ENCODE results near the gene FXYD7.

The FXYD7 gene

DNA sequence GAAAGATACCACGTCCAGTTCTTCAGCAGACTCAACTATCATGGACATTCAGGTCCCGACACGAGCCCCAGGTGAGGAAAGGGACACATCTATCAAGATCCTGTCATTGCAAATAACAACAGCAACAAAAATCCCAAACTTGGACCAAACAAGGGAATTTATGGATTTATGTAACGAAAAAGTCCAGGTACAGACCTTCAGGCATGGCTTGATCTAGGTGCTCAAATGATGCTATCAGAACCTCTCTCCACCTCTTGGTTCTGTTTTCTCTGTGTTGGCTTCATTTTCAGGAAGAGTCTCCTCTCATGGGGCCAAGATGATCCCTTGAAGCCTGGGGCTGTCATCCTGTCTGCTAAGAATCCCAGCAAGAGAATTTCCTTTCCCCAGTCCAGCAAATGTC is 14.4 kb downstream of the FXYD7 start:
- H3K27ac ChIP-seq, result no peak overlapping the region

DNA sequence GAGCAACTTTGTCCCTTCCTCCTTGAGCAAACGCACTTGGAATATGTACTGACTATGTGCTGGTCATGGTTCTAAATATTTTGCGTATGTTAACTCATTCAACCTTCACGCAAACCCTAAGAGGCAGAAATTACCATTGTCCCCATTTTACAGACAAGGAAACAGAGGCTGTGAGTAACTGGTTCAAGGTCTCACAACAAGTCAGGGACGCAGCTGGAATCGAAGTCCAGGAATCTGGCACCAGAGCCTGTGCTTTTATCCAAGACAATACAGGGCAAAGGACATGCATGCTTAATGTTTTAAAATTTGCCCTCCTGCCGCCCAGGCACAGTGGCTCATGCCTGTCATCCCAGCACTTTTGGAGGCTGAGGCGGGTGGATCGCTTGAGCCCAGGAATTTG is 16.6 kb downstream of the FXYD7 start:
- TF ChIP-seq, protein P1, sequence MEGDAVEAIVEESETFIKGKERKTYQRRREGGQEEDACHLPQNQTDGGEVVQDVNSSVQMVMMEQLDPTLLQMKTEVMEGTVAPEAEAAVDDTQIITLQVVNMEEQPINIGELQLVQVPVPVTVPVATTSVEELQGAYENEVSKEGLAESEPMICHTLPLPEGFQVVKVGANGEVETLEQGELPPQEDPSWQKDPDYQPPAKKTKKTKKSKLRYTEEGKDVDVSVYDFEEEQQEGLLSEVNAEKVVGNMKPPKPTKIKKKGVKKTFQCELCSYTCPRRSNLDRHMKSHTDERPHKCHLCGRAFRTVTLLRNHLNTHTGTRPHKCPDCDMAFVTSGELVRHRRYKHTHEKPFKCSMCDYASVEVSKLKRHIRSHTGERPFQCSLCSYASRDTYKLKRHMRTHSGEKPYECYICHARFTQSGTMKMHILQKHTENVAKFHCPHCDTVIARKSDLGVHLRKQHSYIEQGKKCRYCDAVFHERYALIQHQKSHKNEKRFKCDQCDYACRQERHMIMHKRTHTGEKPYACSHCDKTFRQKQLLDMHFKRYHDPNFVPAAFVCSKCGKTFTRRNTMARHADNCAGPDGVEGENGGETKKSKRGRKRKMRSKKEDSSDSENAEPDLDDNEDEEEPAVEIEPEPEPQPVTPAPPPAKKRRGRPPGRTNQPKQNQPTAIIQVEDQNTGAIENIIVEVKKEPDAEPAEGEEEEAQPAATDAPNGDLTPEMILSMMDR (conservative IDR thresholded peaks at IDR 0.05), result no peak
- TF ChIP-seq ZFX (IDR thresholded peaks at IDR 0.05), result no peak

More for the DNA sequence above, 14.4 kb downstream of the FXYD7 start:
- TF ChIP-seq, protein P1 (conservative IDR thresholded peaks at IDR 0.05), result no peak
- no peak for TF ChIP-seq ZFX (IDR thresholded peaks at IDR 0.05)

DNA sequence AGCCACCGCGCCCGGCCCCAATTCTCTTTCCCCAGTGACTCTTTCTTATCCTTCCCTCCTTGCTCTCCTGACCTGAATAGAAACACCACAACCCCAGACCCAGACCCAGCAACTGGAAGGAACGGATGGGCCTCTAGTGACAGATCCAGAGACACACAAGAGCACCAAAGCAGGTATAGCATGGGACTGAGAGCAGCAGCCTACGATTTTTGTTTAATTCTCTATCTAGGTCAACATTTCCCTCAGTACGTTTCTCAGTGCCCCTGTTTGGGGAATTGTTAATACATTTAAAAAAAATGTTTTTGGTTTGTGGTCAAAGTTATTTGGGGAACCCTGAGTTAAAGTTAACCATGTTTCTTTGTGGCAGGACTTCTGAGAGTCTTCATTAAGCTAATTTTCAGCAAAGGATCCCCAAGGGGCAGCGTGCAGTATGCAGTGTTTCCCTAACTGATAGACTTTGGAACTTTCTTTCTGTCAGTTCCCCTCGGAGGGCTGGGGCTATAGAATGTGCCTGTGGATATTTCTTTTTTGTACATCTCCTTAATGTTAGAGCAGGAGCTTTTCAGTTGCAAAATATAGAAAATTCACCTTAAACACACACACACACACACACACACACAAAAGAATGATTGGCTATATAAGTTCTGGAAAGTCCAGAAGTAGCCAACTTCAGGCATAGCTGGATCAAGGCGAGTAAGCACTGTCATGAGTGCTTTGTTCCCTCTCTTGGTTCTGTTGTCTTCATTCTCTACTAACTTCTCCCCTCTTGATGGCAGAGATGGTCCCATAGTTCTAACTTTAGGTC is 17.8 kb downstream of the FXYD7 start:
- TF ChIP-seq, protein P1 (conservative IDR thresholded peaks at IDR 0.05), result no peak
- TF ChIP-seq ZFX (IDR thresholded peaks at IDR 0.05), result no peak
- H3K27ac ChIP-seq, result no peak overlapping the region

More for the DNA sequence above, 16.6 kb downstream of the FXYD7 start:
- no peak overlapping the region for H3K27ac ChIP-seq

DNA sequence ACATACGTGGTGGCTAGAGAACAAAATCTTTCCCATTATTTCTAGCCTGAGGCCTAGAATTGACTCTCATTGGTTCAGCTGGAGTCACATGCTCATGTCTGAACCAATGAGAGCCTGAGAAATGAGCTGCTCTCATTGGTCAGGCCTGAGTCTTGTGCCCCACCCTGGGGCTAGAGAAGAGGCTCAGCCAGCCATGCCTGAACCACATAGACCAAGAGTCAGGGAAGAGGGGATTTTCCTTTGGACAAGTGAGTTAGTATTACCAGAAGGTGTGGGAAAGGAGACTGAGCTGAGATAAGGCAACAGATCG is 18.3 kb downstream of the FXYD7 start:
- TF ChIP-seq, protein P1 (conservative IDR thresholded peaks at IDR 0.05), result no peak
- no peak for TF ChIP-seq ZFX (IDR thresholded peaks at IDR 0.05)
- H3K27ac ChIP-seq, result no peak overlapping the region

DNA sequence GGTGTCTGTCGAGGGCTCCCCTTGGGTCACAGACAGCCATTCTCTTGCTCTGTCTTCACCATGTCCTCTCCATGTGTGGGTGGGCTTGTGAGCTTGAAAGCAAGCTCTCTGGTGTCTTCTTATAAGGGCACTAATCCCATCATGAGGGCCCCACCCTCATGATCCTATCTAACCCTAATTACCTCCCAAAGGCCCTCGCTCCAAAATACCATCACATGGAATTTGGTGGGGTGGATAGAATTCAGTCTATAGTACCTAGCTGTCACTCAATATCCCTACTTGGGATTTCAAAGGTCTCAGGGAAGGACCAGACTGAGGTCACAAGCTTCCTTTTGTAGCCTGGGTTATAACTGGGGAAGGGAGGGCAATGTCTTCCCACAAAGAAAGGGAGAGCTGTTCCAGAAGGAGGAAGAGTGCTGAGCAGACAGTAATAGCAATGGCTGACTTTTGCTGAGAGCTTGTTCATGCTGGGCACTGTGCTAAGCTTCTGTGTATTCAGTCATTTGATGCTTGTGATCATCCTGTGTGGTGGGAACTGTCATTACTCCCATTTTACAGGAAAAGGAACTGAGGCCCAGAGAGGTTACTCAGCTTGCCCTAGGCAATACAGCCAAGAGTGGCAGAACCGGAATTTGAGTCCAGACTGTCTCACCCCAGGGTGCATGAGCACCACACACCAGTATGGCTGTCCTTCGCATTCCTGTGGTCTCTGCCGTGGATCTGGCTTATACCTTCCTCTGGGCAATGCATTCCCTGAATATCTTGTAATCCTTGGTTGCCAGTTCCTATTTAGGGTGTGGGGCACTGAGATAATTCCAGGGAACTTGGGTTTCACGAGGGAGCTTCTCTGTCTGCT is 19.6 kb downstream of the FXYD7 start:
- H3K27ac ChIP-seq, result no peak overlapping the region
- TF ChIP-seq, protein P1 (conservative IDR thresholded peaks at IDR 0.05), result no peak

DNA sequence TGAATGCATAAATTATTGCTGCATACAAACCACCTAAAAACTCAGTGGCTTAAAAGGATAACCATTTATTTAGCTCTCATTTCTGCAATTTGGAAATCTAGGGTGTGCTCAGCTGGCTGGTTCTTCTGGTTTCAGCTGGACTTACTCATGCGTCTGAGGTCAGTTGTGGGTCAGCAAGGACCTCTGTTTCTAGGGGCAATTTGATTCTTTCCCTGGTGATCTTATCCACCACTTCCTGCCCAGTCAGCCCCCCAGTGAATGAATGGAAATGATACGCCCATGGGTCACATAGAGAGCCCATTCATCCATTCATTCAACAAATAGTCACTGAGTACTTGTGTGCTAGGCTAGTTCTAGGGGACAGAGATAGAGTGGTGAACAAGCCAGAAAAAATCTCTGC is 21.4 kb downstream of the FXYD7 start:
- H3K27ac ChIP-seq, result no peak overlapping the region
- TF ChIP-seq, protein P1 (conservative IDR thresholded peaks at IDR 0.05), result no peak
- no peak for TF ChIP-seq ZFX (IDR thresholded peaks at IDR 0.05)

Measured in C4-2B (cell line).